ENCODE data around the gene RNF150.

Gene RNF150

DNA sequence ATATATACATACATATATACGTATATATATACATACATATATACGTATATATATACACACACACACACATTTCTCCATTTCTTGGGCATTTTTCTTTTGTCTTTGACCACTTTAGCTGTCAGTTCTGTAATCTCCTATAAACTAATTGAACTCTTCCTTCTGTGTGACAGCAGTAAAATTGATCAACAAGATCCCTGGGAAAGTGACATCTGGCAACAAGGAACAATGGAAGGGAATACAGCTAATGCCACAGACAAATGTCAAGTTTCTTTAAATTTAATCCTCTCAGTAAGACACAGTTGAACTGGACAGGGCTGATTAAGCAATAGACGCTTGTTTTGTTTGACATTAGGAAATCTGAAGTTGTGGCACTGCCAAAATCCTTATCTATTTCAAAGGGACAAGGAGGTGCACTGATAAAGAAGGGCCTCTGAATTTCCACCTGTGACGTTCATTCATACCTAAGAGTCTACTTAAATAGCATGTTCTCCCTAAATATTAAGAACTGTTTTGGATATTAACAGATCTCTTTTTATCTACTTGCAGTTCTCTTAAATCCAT lies 126.9 kb downstream of the RNF150 start:
- Histone ChIP-seq H3K4me1 (ENCODE audit: low read length) (no peaks in the 10 kb centered on the region), H3K79me2 (ENCODE audit: low read length) (no peaks in the 10 kb centered on the region), H3K36me3 (replicated peaks; ENCODE audit: low read depth, low read length) (no peaks in the 10 kb centered on the region), H3K4me2 (ENCODE audit: low read length) (no peak overlapping the region), H3K27me3 (ENCODE audit: low read depth, low read length) (no peaks in the 10 kb centered on the region), H3K27ac (ENCODE audit: low read length) (no peak overlapping the region), H3K9me3 (ENCODE audit: insufficient read depth, low read length) (no peaks in the 10 kb centered on the region), H3K4me3 (ENCODE audit: low read length) (no peak overlapping the region), H2AFZ (ENCODE audit: low read depth, low read length) (no peak overlapping the region), H4K20me1 (ENCODE audit: insufficient read depth, low read length) (no peaks in the 10 kb centered on the region), H3K9ac (ENCODE audit: low read length) (no peak overlapping the region)
- no peak for TF ChIP-seq EZH2phosphoT487 (IDR thresholded peaks at IDR 0.05; ENCODE audit: low read depth)

DNA sequence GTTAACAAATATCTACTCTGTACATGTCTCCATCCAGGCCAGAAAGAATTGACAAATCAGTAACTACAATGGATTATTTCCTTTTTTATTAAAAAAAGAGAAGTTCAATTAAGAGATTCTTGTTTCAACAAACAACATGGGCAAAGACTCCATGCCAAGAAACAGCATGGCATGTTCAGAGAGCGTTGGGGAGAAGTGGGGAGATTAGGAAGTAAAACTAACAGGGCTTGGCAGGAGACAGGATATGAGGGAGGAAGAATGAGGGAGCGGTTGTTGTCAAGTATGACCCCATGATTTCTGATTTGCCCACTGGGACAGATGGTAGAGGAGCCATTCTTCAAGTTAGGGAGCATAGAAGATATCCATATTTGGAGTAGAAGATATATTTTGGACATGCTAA lies 128.4 kb downstream of the RNF150 start:
- TF ChIP-seq, protein P1, sequence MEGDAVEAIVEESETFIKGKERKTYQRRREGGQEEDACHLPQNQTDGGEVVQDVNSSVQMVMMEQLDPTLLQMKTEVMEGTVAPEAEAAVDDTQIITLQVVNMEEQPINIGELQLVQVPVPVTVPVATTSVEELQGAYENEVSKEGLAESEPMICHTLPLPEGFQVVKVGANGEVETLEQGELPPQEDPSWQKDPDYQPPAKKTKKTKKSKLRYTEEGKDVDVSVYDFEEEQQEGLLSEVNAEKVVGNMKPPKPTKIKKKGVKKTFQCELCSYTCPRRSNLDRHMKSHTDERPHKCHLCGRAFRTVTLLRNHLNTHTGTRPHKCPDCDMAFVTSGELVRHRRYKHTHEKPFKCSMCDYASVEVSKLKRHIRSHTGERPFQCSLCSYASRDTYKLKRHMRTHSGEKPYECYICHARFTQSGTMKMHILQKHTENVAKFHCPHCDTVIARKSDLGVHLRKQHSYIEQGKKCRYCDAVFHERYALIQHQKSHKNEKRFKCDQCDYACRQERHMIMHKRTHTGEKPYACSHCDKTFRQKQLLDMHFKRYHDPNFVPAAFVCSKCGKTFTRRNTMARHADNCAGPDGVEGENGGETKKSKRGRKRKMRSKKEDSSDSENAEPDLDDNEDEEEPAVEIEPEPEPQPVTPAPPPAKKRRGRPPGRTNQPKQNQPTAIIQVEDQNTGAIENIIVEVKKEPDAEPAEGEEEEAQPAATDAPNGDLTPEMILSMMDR (IDR thresholded peaks at IDR 0.05; ENCODE audit: low read depth, low read length), result no peak
- TF ChIP-seq EZH2phosphoT487 (IDR thresholded peaks at IDR 0.05; ENCODE audit: low read depth), result no peak
- Histone ChIP-seq H3K4me3 (ENCODE audit: low read length) (no peak overlapping the region), H3K79me2 (ENCODE audit: low read length) (no peaks in the 10 kb centered on the region), H3K27me3 (ENCODE audit: low read depth, low read length) (no peaks in the 10 kb centered on the region), H3K9ac (ENCODE audit: low read length) (no peak overlapping the region), H3K4me1 (ENCODE audit: low read length) (no peaks in the 10 kb centered on the region), H3K36me3 (replicated peaks; ENCODE audit: low read depth, low read length) (no peaks in the 10 kb centered on the region), H3K4me2 (ENCODE audit: low read length) (no peak overlapping the region), H4K20me1 (ENCODE audit: insufficient read depth, low read length) (no peaks in the 10 kb centered on the region), H3K9me3 (ENCODE audit: insufficient read depth, low read length) (no peaks in the 10 kb centered on the region), H3K27ac (ENCODE audit: low read length) (no peak overlapping the region), H2AFZ (ENCODE audit: low read depth, low read length) (no peak overlapping the region)

DNA sequence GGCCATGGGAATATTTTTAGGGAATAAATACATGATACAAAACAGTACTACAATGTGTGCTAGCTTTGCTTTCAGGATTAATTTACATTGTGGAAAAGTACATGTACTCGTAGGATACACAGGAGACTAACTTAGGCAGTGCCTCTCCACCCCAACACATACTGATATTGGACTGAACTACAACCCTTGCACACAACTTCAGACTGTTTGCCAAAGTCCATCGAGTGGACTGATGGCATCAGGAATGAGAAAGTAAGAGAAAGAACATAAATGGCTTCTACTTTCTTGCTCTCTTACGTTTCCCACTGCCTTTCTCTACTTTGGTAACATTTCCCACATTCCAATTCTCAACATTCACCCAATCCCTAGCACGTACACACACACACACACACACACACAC lies 130.1 kb downstream of the RNF150 start:
- Histone ChIP-seq H3K4me1 (ENCODE audit: low read length) (no peaks in the 10 kb centered on the region), H3K9ac (ENCODE audit: low read length) (no peak overlapping the region), H3K27ac (ENCODE audit: low read length) (no peak overlapping the region), H3K4me2 (ENCODE audit: low read length) (no peak overlapping the region), H3K36me3 (replicated peaks; ENCODE audit: low read depth, low read length) (no peaks in the 10 kb centered on the region), H3K27me3 (ENCODE audit: low read depth, low read length) (no peaks in the 10 kb centered on the region), H4K20me1 (ENCODE audit: insufficient read depth, low read length) (no peaks in the 10 kb centered on the region), H3K4me3 (ENCODE audit: low read length) (no peak overlapping the region), H2AFZ (ENCODE audit: low read depth, low read length) (no peak overlapping the region), H3K79me2 (ENCODE audit: low read length) (no peaks in the 10 kb centered on the region), H3K9me3 (ENCODE audit: insufficient read depth, low read length) (no peaks in the 10 kb centered on the region)
- TF ChIP-seq, protein P1 (IDR thresholded peaks at IDR 0.05; ENCODE audit: low read depth, low read length), result no peak
- TF ChIP-seq EZH2phosphoT487 (IDR thresholded peaks at IDR 0.05; ENCODE audit: low read depth), result no peak

DNA sequence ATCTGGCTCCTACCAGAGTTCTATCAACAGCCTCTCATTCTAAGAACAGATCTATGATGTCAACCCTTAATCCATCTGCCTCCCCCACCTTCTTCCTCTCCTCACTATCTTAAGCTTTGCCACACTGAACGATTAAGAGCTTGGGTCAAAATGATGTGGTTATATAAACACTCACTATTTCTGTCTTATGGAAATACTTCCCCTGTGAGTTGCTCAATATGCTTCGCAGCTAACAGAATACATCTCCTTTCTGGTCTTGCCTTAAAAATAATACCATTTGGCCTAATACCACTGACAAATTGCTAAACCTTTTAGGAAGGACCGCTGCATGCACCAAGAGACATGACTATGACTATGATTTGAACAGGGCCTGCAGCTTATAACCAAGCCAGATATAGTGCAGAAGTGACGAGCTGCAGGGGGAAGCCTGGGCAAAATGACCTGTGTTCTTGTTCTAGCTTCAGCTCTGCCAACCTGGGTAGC lies 130.9 kb downstream of the RNF150 start:
- H3K79me2 ChIP-seq (ENCODE audit: low read length), result no peaks in the 10 kb centered on the region
- no peaks in the 10 kb centered on the region for H4K20me1 ChIP-seq (ENCODE audit: insufficient read depth, low read length)
- TF ChIP-seq, protein P1 (IDR thresholded peaks at IDR 0.05; ENCODE audit: low read depth, low read length), result no peak
- TF ChIP-seq EZH2phosphoT487 (IDR thresholded peaks at IDR 0.05; ENCODE audit: low read depth), result no peak
- no peaks in the 10 kb centered on the region for H3K36me3 ChIP-seq (replicated peaks; ENCODE audit: low read depth, low read length)
- no peak overlapping the region for H3K4me2 ChIP-seq (ENCODE audit: low read length)
- no peak overlapping the region for H3K4me3 ChIP-seq (ENCODE audit: low read length)
- H3K27ac ChIP-seq (ENCODE audit: low read length), result no peak overlapping the region
- H3K9me3 ChIP-seq (ENCODE audit: insufficient read depth, low read length), result no peaks in the 10 kb centered on the region
- no peak overlapping the region for H3K9ac ChIP-seq (ENCODE audit: low read length)
- H2AFZ ChIP-seq (ENCODE audit: low read depth, low read length), result no peak overlapping the region
- H3K4me1 ChIP-seq (ENCODE audit: low read length), result no peaks in the 10 kb centered on the region
- no peaks in the 10 kb centered on the region for H3K27me3 ChIP-seq (ENCODE audit: low read depth, low read length)

Measured in OCI-LY3 (cell line).